Amniotic stem cell (primary cell): ENCODE measurements around the gene OR14K1.
"Not testable (repeated sequence)": the region's sequence is repeated elsewhere in the genome, so short reads cannot be mapped to it uniquely, and the experiment has no call there.

Experiments
- DNase-seq: peaks from one replicate; lab custom pipeline; 2025; lab: John Stamatoyannopoulos, UW

The OR14K1 gene

DNA sequence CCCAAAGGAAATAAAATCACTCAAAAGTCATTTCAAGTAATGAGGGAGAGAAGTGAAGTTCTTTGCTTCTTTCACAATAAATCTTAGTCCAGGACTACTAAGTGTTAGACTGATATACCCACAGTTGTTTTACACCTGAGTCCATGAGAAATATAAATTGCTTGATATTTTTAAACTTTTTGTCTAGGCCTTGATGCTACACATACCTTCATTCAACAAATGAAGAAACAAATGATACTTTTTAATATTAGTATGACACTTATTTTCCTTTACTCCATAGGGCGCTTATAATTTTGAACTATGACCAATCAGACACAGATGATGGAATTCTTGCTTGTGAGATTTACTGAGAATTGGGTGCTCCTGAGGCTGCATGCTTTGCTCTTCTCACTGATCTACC lies at the start of gene OR14K1:
Gene OR14K1 (plus strand): TSS at position 301 of the 400 bp plus-strand sequence. CDS start 0 bp downstream, at position 301.
- DNase-seq: no peak

DNA sequence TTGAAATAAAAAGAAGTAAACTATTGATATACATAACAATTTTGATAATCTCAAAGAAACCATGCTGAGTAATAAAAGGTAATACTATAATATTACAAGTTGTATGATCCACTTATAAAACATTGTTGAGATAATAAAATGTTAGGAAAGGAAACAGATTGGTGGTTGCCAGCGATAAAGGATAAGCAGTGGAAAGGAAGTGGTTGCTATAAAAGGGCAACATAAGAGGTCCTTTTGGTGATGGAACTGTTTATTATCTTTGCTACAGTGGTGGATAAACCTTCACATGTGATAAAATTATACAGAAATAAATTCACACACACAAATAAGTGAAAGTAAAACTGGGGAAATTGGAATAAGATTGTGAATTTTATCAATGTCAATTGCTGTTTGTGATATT lies 37.1 kb upstream of the OR14K1 start:
- DNase-seq: no peak

GRCh38 chr1:247710681-247711080 lies 27.7 kb upstream of the OR14K1 start:
- not testable (repeated sequence) for DNase-seq

- DNase-seq: no peak
Measured at GRCh38 chr1:247713753-247714152, 24.7 kb upstream of the OR14K1 start.

DNA sequence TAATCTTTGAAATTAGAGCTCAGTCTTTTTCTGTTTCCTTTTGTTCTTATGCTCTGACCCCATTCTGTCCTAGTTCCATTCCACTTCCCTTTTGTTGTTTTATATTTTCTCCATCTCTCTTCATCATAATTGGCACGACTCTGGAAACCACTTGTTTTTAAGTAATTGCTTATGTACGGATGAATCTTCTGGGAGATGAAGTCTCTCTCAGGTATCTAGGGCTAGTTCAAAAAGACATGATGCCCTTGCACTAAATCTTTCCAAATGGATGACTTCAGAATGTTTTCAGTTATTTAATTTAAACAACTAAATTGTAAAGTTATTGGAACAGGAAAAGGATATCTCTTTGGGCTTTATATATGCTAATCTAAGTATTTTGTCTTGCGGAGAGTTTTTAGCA lies 21.9 kb upstream of the OR14K1 start, which contains the start of gene OR6F1:
Gene OR6F1 (minus strand): TSS at position 101 of the 400 bp plus-strand sequence. CDS start 3,891 bp downstream, outside the sequence.
- no peak for DNase-seq

DNA sequence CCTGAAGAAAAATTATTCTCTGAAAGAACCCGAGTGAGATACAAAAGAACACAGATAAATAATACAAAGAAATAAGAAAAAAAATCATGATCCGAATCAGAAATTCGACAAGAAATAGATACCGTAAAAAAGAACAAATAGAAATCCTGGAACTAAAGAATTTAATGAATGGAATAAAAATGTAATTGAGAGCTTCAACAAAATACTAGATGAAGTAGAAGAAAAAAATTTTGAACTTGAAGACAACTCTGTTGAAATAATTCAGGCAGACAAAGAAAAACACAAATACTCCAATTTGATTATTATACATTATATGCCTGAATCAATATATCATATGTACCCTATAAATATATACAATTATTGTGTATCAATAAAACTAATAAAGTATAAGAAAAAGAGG lies 17.2 kb upstream of the OR14K1 start:
- DNase-seq: no peak

DNA sequence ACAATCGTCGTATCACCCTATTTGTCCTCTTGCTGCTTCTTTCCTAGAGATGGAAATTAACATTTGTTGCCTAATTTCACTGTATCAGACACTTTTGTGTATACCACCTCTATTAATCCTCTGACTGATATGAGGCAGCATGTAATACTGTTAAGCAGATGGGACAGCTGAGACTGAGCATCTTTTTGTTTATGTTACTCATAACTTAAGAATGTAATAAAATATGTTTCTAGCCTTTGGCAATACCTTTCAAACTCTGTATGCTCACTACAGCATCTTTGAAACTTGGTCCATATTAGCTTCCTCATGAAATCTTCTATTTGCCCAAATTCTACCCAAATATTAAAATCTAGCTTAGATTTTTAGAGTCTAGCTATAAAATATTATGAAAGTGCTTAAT lies 2.3 kb downstream of the OR14K1 start:
- DNase-seq: no peak

DNA sequence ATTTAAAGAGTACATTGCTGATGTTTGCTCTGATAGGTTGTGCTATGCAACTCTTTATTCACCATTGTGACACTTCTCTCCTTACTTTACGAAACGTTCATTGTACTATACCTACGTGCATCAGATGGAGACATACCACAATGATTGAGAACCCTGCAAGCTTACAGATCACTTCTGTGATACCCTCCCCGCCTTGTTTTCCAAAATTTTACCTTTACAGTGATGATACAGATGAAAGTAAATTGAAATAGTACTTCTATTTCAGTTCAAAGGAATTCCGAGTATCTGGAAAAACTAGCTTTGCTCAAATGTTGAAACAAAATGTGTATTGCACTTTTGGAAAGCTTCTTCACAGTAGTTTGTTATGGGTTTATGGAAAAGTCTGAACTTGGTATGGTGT lies 3.3 kb downstream of the OR14K1 start:
- DNase-seq: no peak

GRCh38 chr1:247742215-247742760 lies 3.9 kb downstream of the OR14K1 start:
- not testable (repeated sequence) for DNase-seq

DNA sequence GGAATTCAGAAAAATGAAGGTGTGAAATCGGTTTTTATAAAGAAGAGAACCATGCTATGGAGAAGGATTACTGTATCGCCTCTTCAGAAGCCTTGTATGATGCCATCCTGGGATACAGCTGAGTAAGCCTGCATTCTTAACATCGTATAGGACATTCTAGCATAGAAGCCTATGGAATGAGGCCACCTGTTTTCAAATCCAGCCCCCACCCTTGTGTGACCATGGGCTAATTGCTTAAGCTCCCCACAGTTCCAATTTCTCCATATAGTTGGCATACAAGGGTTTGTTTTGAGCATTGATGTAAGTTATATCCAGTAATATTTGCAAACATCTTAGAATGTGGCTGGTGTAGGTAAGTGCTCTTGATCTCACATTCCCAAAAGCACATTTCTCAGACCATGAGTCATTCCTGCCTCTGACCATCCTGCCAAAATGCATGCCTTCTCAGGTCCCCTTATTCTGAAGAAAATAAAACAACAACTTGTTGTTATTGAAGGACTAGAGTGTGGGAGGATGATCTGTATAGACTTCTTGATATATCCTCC lies 8.0 kb downstream of the OR14K1 start:
- DNase-seq: no peak

GRCh38 chr1:247747616-247748015 lies 9.2 kb downstream of the OR14K1 start:
- DNase-seq: no peak

GRCh38 chr1:247748041-247748440 lies 9.6 kb downstream of the OR14K1 start, which contains the start of gene OR14A2:
Gene OR14A2 (minus strand): TSS chr1:247748141.
- DNase-seq: no peak

DNA sequence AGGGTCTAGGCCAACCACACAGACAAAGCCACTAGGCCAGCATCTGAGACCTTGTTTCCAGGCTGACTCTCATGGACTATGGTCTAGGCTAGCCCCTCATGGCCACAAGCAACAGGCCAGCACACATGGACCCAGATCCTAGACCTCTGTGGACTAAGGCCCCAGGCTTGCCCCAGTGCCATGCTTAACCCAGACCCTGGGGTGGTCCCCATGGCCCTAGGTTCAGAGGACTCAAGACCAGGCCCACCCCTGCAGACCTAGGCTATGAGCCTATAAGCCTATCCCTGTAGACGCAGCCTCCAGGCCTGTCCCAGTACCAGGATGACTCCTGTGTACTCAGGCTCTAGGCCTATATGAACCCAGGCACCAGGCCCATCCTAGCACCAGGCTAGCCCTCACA lies 11.5 kb downstream of the OR14K1 start:
- no peak for DNase-seq

GRCh38 chr1:247754311-247754710 lies 15.9 kb downstream of the OR14K1 start:
- not testable (repeated sequence) for DNase-seq

DNA sequence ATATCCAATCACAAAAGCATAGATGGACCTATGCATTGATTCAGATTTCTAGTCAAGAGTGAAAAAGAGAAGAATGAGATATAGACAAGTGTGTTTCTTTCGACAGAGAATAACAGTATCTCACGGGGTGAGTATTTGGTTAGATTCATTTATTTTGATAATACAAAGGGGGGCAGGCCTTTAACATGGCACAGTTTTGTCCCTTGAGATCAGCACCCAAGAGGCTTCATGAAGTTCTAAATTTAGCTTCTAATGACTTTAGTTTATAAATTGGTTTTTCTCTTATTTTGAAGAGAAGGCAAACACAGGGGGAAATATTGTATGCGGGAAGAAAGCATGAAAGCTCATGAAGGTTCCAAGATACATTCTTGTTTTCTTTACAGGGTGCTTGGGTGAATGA lies 22.0 kb downstream of the OR14K1 start, which contains the start of gene OR1C1:
Gene OR1C1 (minus strand): TSS at position 101 of the 400 bp plus-strand sequence. CDS start 2,150 bp downstream, outside the sequence.
- DNase-seq: no peak

- no peak for DNase-seq
Measured at GRCh38 chr1:247769603-247770002, 31.2 kb downstream of the OR14K1 start.
